ENCODE results near the gene SYP. TPM values are rescaled to one million over a fixed set of nuclear protein-coding genes. Genes with fewer than 3 reads are reported as not detected.

The SYP gene
- total and polyA plus RNA-seq, 10 donors = 0.48 to 3.6 (median 1.5) TPM

- TF ChIP-seq CTCF (IDR thresholded peaks at IDR 0.05 in 8 of 11, conservative IDR thresholded peaks at IDR 0.05 in 3 of 11) (no peak), POLR2AphosphoS5 (IDR thresholded peaks at IDR 0.05) (peak; percentile 42 to 70 (median 68)), POLR2A (IDR thresholded peaks at IDR 0.05) (no peak)
- Histone ChIP-seq H3K27me3 (replicated peaks in 1 of 7) (no peaks in the 10 kb centered on the region), H3K27ac (peak overlapping the region in 7 of 8 donors; percentile 62 to 87 (median 70)), H3K4me3 (peak overlapping the region in 7 of 8 donors; percentile 33 to 76 (median 49)), H3K9me3 (no peaks in the 10 kb centered on the region), H3K36me3 (peaks cover 0 to 36% (median 3%) of the 10 kb centered on the region in 6 donors), H3K4me1 (peaks cover 0 to 39% (median 13%) of the 10 kb centered on the region in 6 donors)
- peak; percentile 89 for DNase-seq
- intact Hi-C loops (cut with DNase I; ENCODE audit: low total_unique reads) = no loop called here
- 17 to 56% (median 39%) methylated on average over 17 to 46 of the region's 46 CpGs for WGBS, 5 donors
Measured at GRCh38 chrX:49184294-49185281, 15.4 kb downstream of the SYP start.

DNA sequence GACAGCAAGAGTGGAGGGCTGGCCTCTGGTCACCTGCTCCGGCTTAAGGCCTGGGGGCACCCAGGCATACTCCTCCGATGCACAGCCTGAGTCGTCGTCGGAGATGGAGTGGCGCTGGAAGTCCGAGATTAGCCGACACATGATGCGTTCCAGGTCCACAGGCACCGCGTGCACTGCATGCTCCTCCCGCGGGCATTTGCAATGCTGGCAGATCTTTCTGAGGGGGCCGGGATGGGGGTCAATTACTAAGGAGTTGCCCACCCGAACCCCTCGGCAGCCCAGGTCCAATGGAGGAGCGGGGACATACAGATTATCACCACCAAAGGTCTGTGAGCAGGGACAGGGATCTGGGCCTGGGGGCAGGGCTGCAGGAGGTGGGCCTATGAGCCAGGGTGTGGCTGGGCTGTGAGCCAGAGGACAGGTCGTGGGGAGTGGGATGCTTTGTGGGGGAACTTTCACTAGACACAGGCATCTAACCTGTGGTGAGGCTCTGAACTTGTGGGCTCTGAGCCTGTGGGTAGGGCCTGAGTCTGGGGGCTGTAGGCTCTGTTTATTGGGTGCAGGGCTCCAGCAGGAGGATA, 16.2 kb downstream of the SYP start:
- peak; percentile 76 for DNase-seq
- Histone ChIP-seq H3K9me3 (no peaks in the 10 kb centered on the region), H3K4me3 (peak overlapping the region in 1 of 8 donors; percentile 76), H3K4me1 (peaks cover 0 to 31% (median 12%) of the 10 kb centered on the region in 6 donors), H3K36me3 (peaks cover 0 to 44% (median 8%) of the 10 kb centered on the region in 6 donors), H3K27me3 (replicated peaks in 1 of 7) (no peaks in the 10 kb centered on the region), H3K27ac (peak overlapping the region in 5 of 8 donors; percentile 62 to 87 (median 79))
- intact Hi-C loops (cut with DNase I; ENCODE audit: low total_unique reads) = no loop called here
- TF ChIP-seq POLR2AphosphoS5 (IDR thresholded peaks at IDR 0.05) (no peak), CTCF (IDR thresholded peaks at IDR 0.05 in 8 of 11, conservative IDR thresholded peaks at IDR 0.05 in 3 of 11) (no peak), POLR2A (IDR thresholded peaks at IDR 0.05) (no peak)
- 70 to 93% (median 85%) methylated on average over 2 to 18 of the region's 18 CpGs for WGBS, 5 donors

GRCh38 chrX:49179358-49179757, 20.6 kb downstream of the SYP start:
- Histone ChIP-seq H3K36me3 (peaks cover 0 to 89% (median 17%) of the 10 kb centered on the region in 6 donors), H3K27me3 (replicated peaks in 1 of 7) (no peaks in the 10 kb centered on the region), H3K4me3 (no peak overlapping the region), H3K4me1 (peaks cover 0 to 24% (median 5%) of the 10 kb centered on the region in 6 donors), H3K27ac (peak overlapping the region in 1 of 8 donors; percentile 9), H3K9me3 (no peaks in the 10 kb centered on the region)
- WGBS, 5 donors = 74 to 100% (median 83%) methylated on average over 1 to 2 of the region's 2 CpGs
- TF ChIP-seq CTCF (IDR thresholded peaks at IDR 0.05 in 8 of 11, conservative IDR thresholded peaks at IDR 0.05 in 3 of 11) (no peak), POLR2A (IDR thresholded peaks at IDR 0.05) (no peak)
- peak; percentile 61 for DNase-seq
- intact Hi-C loops (cut with DNase I; ENCODE audit: low total_unique reads) = no loop called here

Data from spleen (tissue), 11 donors.